Endodermal cell (in vitro differentiated cells): Measurements from ENCODE around the gene SOS1. TPM values are rescaled to one million over a fixed set of nuclear protein-coding genes. Genes with fewer than 3 reads are reported as not detected.

ENCODE experiments used
- DNase-seq: peaks from one replicate; pipeline ENCODE4 v3.0.0-alpha.2; 2017
- H3K27ac ChIP-seq: 2 replicates; pipeline ENCODE4 v1.5.1; 2013; ENCODE audit warnings: mild to moderate bottlenecking, low read depth, low read length, moderate library complexity
- H3K27me3 ChIP-seq: 2 replicates; pipeline ENCODE4 v1.6.1; 2013; ENCODE audit warnings: mild to moderate bottlenecking, low read length, moderate library complexity; ENCODE audit not compliant: insufficient read depth, control insufficient read depth, poor library complexity, severe bottlenecking
- H3K36me3 ChIP-seq: 2 replicates; pipeline ENCODE4 v1.7.0; 2013; ENCODE audit warnings: mild to moderate bottlenecking, low read length, moderate library complexity; ENCODE audit not compliant: control insufficient read depth, insufficient read depth
- H3K4me1 ChIP-seq: one replicate; pipeline ENCODE4 v1.7.0; 2013; ENCODE audit warnings: low read length; ENCODE audit not compliant: control insufficient read depth, insufficient read depth
- H3K4me3 ChIP-seq: 2 replicates; pipeline ENCODE4 v1.5.1; 2013; ENCODE audit warnings: mild to moderate bottlenecking, low read length, moderate library complexity
- H3K9ac ChIP-seq: 2 replicates; pipeline ENCODE4 v1.6.1; 2013; ENCODE audit warnings: mild to moderate bottlenecking, low read length, moderate library complexity; ENCODE audit not compliant: poor library complexity, severe bottlenecking; ENCODE audit errors: extremely low read depth
- H3K9me3 ChIP-seq: 2 replicates; pipeline ENCODE4 v1.6.1; 2013; ENCODE audit warnings: mild to moderate bottlenecking, low read length, moderate library complexity; ENCODE audit not compliant: control insufficient read depth
- H3K27ac Mint-ChIP-seq: 2 replicates; pipeline ENCODE4 v1.8.0; 2020; ENCODE audit warnings: mixed read lengths
- H3K27me3 Mint-ChIP-seq: 2 replicates; pipeline ENCODE4 v1.8.0; 2021; ENCODE audit warnings: mild to moderate bottlenecking, mixed read lengths; ENCODE audit not compliant: insufficient read depth
- H3K36me3 Mint-ChIP-seq: 2 replicates; pipeline ENCODE4 v1.8.0; 2020; ENCODE audit warnings: low read depth, mixed read lengths
- H3K4me1 Mint-ChIP-seq: 2 replicates; pipeline ENCODE4 v1.8.0; 2020; ENCODE audit warnings: mixed read lengths
- H3K4me3 Mint-ChIP-seq: 2 replicates; pipeline ENCODE4 v1.8.0; 2020; ENCODE audit warnings: mild to moderate bottlenecking, moderate library complexity, mixed read lengths
- H3K9me3 Mint-ChIP-seq: 2 replicates; pipeline ENCODE4 v1.8.0; 2020; ENCODE audit warnings: mild to moderate bottlenecking, mixed read lengths
- CTCF ChIP-seq: fragments of 200-600 bp; sonication (generic); conservative IDR thresholded peaks from 2 replicates; pipeline ENCODE4 v1.5.0; 2021; ENCODE audit warnings: antibody characterized with exemption, mild to moderate bottlenecking
- WGBS, 2 experiments: methylation state at CpG; one replicate each; pipeline versions ENCODE4 v1.1.5 to v1.1.7; 2013; ENCODE audit warnings: missing lambda C conversion rate in 2 of 2, mixed read lengths in 1 of 2; ENCODE audit not compliant: insufficient coverage in 1 of 2, insufficient read length in 1 of 2; 5-methylcytosine and 5-hydroxymethylcytosine counted together
- total RNA-seq, 2 donors: library from RNA; stranded (reverse); fragmentation: NEBNext Ultra II Directional in 1 of 2; extraction: Animal tissue kit (Norgen Biotek cat#: 25700) in 1 of 2; gene quantifications; 2 replicates in 1 of 2; 3 replicates in 1 of 2; pipeline ENCODE4 v1.2.1, GENCODE V29; 2021

Gene SOS1
- total RNA-seq, 2 donors from 2014 or later, result 34.0 to 39.0 TPM

DNA sequence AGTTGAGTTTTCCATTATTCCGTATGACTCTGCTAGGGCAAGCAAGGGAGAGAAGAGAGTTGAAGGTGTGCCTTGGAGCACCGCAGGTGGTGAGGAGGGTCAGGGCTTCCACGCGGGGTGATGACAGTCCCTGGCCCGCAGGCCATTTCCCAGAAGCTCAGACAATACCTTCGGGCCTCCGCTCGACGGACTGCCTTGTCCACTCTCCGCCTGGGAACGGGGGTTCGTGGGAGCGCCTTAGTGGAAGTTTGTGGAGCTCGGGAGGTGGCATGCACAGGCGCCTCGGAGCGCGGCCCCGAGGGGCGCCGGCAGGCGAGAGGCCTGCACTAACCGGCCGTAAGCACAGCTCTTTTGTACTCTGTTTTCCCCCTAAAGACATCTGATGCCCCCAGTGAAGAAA is 161.4 kb downstream of the SOS1 start:
- H3K9me3 ChIP-seq, result no peaks in the 10 kb centered on the region
- Mint-ChIP-seq H3K27me3 (peaks cover 60% of the 10 kb centered on the region), H3K27ac (no peak overlapping the region), H3K4me3 (no peak overlapping the region), H3K36me3 (no peaks in the 10 kb centered on the region), H3K4me1 (no peaks in the 10 kb centered on the region), H3K9me3 (peaks cover 2% of the 10 kb centered on the region)
- no peaks in the 10 kb centered on the region for H3K36me3 ChIP-seq
- H3K27ac ChIP-seq, result no peak overlapping the region
- TF ChIP-seq CTCF, result no peak
- H3K4me3 ChIP-seq, result no peak overlapping the region
- no peak for DNase-seq
- peaks cover 13% of the 10 kb centered on the region for H3K27me3 ChIP-seq
- H3K9ac ChIP-seq, result no peak overlapping the region
- no peaks in the 10 kb centered on the region for H3K4me1 ChIP-seq
- 95 to 98% methylated on average over 9 to 24 of the region's 24 CpGs for WGBS, 2 experiments

- Mint-ChIP-seq H3K4me1 (no peaks in the 10 kb centered on the region), H3K4me3 (no peak overlapping the region), H3K36me3 (no peaks in the 10 kb centered on the region), H3K9me3 (peaks cover 2% of the 10 kb centered on the region), H3K27ac (no peak overlapping the region), H3K27me3 (peaks cover 58% of the 10 kb centered on the region)
- 89 to 100% methylated on average over 1 to 5 of the region's 5 CpGs for WGBS, 2 experiments
- H3K4me1 ChIP-seq, result no peaks in the 10 kb centered on the region
- H3K27ac ChIP-seq, result no peak overlapping the region
- no peaks in the 10 kb centered on the region for H3K9me3 ChIP-seq
- H3K36me3 ChIP-seq, result no peaks in the 10 kb centered on the region
- no peak for DNase-seq
- H3K4me3 ChIP-seq, result no peak overlapping the region
- TF ChIP-seq CTCF, result no peak
- peaks cover 13% of the 10 kb centered on the region for H3K27me3 ChIP-seq
- H3K9ac ChIP-seq, result no peak overlapping the region
Observed at GRCh38 chr2:38957972-38958371, 162.9 kb downstream of the SOS1 start.

DNA sequence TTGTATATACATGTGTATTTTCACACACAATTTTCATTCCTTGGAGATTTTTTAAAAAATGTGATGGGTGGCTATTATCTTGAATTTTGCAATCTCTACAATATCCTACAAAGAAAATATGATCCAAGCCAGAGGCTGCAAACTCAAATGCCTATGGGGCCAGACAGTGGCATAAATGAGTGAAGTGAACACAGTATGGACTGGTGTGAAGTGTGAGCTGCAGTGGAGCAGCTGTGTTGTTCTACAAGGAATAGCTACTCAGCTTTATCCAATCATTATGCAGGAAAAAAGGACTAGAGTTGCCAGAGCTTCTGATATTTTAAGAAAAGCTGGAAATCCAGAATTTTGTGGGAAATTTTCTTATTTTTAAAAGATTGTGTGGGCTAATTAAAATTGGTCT is 169.1 kb downstream of the SOS1 start:
- Histone ChIP-seq H3K9ac (no peak overlapping the region), H3K4me3 (no peak overlapping the region), H3K4me1 (no peaks in the 10 kb centered on the region), H3K9me3 (no peaks in the 10 kb centered on the region), H3K27ac (no peak overlapping the region), H3K36me3 (no peaks in the 10 kb centered on the region), H3K27me3 (no peaks in the 10 kb centered on the region)
- Mint-ChIP-seq H3K4me3 (no peak overlapping the region), H3K27ac (no peak overlapping the region), H3K27me3 (peaks cover 9% of the 10 kb centered on the region), H3K9me3 (no peaks in the 10 kb centered on the region), H3K4me1 (peaks cover 3% of the 10 kb centered on the region), H3K36me3 (no peaks in the 10 kb centered on the region)
- DNase-seq, result no peak
- TF ChIP-seq CTCF, result no peak
